KOPT-K1 (cell line): Measurements from ENCODE around the gene APOA4.
"Not testable (repeated sequence)": the region's sequence is repeated elsewhere in the genome, so short reads cannot be mapped to it uniquely, and the experiment has no call there.

Source experiments
- H3K27ac ChIP-seq: fragments of 200-600 bp; sonication (generic); 2 replicates; pipeline ENCODE4 v1.5.1; 2016; ENCODE audit warnings: antibody characterized with exemption, mild to moderate bottlenecking, low read depth, low read length; ENCODE audit not compliant: poor library complexity, severe bottlenecking
- H3K36me3 ChIP-seq: fragments of 200-600 bp; sonication (generic); 2 replicates; pipeline ENCODE4 v1.5.1; 2017; ENCODE audit warnings: antibody characterized with exemption, mild to moderate bottlenecking, low read length, moderate library complexity; ENCODE audit not compliant: insufficient read depth
- H3K9me3 ChIP-seq: fragments of 200-600 bp; sonication (generic); 2 replicates; pipeline ENCODE4 v1.5.1; 2017; ENCODE audit warnings: antibody characterized with exemption, low read length, mild to moderate bottlenecking; ENCODE audit not compliant: insufficient read depth, poor library complexity, severe bottlenecking

Gene APOA4

GRCh38 chr11:116807601-116808261 lies 15.4 kb downstream of the APOA4 start:
- Histone ChIP-seq H3K36me3 (no peaks in the 10 kb centered on the region), H3K27ac (no peak overlapping the region), H3K9me3 (no peaks in the 10 kb centered on the region)

DNA sequence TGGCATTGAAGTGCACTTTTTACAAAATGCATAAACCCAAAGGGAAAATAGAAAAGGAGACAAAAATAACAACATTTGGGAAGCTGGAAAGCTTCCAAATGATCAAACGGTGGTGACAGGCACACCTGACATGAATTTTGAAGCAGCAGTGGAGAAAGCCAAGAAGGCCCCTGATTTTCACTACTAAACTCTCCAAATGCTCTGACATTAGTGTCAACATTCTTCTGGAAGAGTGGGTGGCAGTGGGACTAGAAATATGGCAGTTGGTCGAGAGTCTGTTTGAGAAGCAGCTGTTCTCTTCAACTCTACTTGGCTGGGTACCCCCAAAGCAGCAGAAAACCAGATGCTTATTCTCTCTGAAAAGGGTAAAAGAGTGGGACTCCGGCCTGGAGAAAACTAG lies 19.1 kb downstream of the APOA4 start:
- Histone ChIP-seq H3K36me3 (no peaks in the 10 kb centered on the region), H3K27ac (no peak overlapping the region), H3K9me3 (no peaks in the 10 kb centered on the region)

- H3K27ac ChIP-seq, H3K36me3 ChIP-seq, H3K9me3 ChIP-seq: not testable (repeated sequence)
Observed at GRCh38 chr11:116801662-116802061, 21.4 kb downstream of the APOA4 start.

- H3K36me3 ChIP-seq, result no peaks in the 10 kb centered on the region
- no peak overlapping the region for H3K27ac ChIP-seq
Observed at GRCh38 chr11:116800610-116801009, 22.5 kb downstream of the APOA4 start.

DNA sequence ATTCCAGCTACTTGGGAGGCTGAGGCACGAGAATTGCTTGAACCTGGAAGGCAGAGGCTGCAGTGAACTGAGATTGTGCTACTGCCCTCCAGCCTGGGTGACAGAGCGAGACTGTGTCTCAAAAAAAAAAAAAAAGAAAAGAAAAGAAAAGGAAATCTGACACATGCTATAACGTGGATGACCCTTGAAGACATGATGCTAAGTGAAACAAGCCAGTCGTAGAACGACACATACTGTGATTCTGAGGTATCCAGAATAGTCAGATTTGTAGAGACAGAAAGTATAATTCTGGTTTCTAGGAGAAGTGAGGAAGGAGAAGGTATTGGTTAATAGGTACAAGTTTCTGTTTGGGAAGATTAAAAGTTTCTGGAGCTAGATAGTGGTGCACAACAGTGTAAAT lies 24.7 kb downstream of the APOA4 start:
- no peaks in the 10 kb centered on the region for H3K9me3 ChIP-seq
- H3K27ac ChIP-seq, result no peak overlapping the region
- H3K36me3 ChIP-seq, result no peaks in the 10 kb centered on the region

More at GRCh38 chr11:116800610-116801009, 22.5 kb downstream of the APOA4 start:
- no peaks in the 10 kb centered on the region for H3K9me3 ChIP-seq

- H3K27ac ChIP-seq, result no peak overlapping the region
- H3K36me3 ChIP-seq, result no peaks in the 10 kb centered on the region
- no peaks in the 10 kb centered on the region for H3K9me3 ChIP-seq
Observed at GRCh38 chr11:116797816-116798215, 25.3 kb downstream of the APOA4 start.

- Histone ChIP-seq H3K9me3 (no peaks in the 10 kb centered on the region), H3K36me3 (no peaks in the 10 kb centered on the region), H3K27ac (no peak overlapping the region)
Observed at GRCh38 chr11:116796548-116796947, 26.6 kb downstream of the APOA4 start.

- H3K9me3 ChIP-seq, result no peaks in the 10 kb centered on the region
- no peaks in the 10 kb centered on the region for H3K36me3 ChIP-seq
- no peak overlapping the region for H3K27ac ChIP-seq
Observed at GRCh38 chr11:116794851-116795250, 28.3 kb downstream of the APOA4 start.

DNA sequence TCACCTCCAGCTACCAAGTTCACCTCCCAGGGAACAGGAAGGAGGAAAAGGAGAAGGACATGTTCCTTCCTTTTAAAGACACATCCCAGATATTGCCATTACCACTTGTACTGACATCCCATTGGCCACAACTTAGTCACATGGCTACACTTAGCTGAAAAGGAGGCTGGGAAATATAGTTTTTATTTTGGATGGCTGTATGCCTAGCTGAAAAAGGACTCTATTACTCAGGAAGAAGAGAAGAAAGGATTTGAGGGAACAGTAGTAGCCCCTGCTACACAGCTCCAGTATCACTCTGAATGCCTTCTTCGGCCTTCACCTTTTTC lies 29.4 kb downstream of the APOA4 start:
- no peak overlapping the region for H3K27ac ChIP-seq
- H3K9me3 ChIP-seq, result no peaks in the 10 kb centered on the region
- no peaks in the 10 kb centered on the region for H3K36me3 ChIP-seq

DNA sequence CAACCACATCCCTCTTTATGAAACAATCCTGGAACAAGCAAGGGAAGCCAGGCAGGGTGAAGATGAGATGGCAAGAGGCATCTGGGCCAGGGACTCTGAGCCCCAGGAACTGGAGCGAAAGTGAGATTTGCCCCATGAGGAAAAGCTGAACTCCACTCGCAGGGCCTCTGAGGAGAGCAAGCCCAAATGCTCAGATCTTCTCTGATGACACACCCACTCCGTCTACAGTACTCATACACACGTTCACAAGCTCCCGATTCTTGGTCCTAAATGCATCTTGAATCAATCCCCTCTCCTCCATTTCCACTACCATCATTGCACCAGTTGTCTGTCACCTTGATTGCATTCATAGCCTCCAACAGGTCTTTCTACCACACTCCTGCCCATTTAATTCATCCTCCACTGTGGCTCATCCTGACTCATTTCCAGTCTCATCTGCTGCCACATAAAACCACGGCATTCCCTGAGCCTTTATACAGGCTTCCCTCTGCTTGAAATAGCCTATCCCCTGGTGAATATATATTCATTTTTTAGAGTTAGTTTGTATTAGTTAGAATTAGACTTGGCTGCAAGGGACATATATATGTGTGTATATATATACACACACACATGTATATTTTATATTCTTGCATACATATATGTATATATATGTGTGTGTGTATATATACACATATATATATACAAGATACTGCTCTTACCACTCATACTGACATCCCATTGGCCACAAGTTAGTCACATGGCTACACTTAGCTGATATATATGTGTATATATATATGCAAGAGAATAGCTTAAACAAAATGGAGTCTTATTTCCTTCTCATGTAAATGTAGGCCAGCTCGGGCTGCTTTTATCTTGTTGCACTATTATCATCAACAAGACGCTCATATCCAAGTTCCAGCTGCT lies 30.0 kb downstream of the APOA4 start:
- Histone ChIP-seq H3K36me3 (no peaks in the 10 kb centered on the region), H3K9me3 (no peaks in the 10 kb centered on the region), H3K27ac (no peak overlapping the region)

GRCh38 chr11:116792144-116792868 lies 30.8 kb downstream of the APOA4 start:
- Histone ChIP-seq H3K9me3 (no peaks in the 10 kb centered on the region), H3K36me3 (no peaks in the 10 kb centered on the region), H3K27ac (no peak overlapping the region)

- no peak within 1 kb of the TSS for H3K27ac ChIP-seq
- no peaks in the 10 kb centered on the region for H3K9me3 ChIP-seq
- H3K36me3 ChIP-seq, result peaks cover 1% of the 10 kb centered on the region; the same call in 1 of the 2 replicates
Observed at GRCh38 chr11:116791813-116792143, 31.3 kb downstream of the APOA4 start, which contains the start of gene APOA5. Gene APOA5, minus strand, starts transcription at chr11:116791879. Its CDS starts 19 bp downstream, at chr11:116791860.

GRCh38 chr11:116791002-116791812 lies 31.9 kb downstream of the APOA4 start:
- H3K27ac ChIP-seq, result no peak overlapping the region
- peaks cover 7% of the 10 kb centered on the region for H3K36me3 ChIP-seq
- H3K9me3 ChIP-seq, result no peaks in the 10 kb centered on the region

DNA sequence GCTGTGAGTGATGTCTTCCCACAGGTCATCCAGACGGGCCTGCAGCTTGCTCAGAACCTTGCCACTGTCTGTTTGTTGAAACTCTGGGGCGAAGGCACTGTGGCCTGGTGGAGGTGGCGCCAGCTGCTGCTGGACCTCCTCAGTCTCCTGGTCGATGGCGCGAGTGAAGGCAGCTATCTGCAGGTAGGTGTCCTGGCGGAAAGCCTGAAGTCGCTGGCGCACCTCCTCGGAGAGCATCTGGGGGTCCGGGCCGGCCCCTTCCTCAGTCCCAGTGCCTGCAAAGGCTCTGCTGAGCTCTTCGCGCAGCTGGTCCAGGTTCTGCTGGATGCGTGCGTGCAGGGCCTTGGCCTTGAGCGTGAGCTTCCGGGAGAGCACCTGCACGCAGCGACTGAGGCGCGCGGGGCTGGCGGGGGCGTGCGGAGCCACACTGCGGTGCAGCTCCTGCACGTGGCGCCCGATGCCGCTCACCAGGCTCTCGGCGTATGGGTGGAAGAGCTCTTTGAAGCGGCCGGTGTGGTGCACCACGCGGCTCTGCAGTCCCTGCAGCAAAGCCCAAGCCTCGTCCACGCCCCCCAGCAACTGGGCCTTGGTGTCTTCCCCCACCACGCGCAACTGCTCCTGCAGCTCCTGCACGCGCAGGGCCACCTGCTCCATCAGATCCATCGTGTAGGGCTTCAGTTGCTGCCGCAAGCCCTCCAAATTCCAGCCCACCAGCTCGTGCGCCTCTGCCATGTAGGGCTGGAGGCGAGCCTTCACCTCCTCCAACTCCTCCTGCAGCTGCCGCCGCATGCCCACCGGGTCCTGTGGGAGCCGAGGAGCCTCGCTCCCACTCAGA lies 32.7 kb downstream of the APOA4 start:
- H3K27ac ChIP-seq, result no peak overlapping the region
- H3K9me3 ChIP-seq, result no peaks in the 10 kb centered on the region
- H3K36me3 ChIP-seq, result peaks cover 15% of the 10 kb centered on the region
